HepG2 (cell line): ENCODE results near the gene CNGA3. TPM values are rescaled to one million over a fixed set of nuclear protein-coding genes. Genes with fewer than 3 reads are reported as not detected.

Source experiments
- ATAC-seq: fragments of 200-7000 bp; cut with Tn5 transposase; 3 replicates; pipeline ENCODE4 v1.9.1; 2020; ENCODE audit warnings: mild to moderate bottlenecking, moderate library complexity
- BruUV-seq: library from RNA; stranded (reverse); fragments of 400-500 nt; replicated peaks from 2 replicates; lab custom pipeline; 2021; lab: Mats Ljungman, UMichigan
- CTCF ChIA-PET: fragments of 300-600 bp; formaldehyde crosslinking; extraction: SDS; loops from one replicate; lab custom pipeline; 2021; ENCODE audit warnings: low total read pairs, inconsistent platforms, low intra/inter-chr PET ratio; lab: Yijun Ruan, JAX
- POLR2A ChIA-PET: fragments of 350-600 bp; sonication (Branson Sonifier 250); formaldehyde crosslinking; loops from one replicate; lab custom pipeline; 2020; ENCODE audit warnings: antibody characterized with exemption, inconsistent platforms; lab: Yijun Ruan, JAX
- DNase-seq: peaks from one replicate; pipeline ENCODE4 v3.0.0-alpha.2; 2015; ENCODE audit warnings: low spot score
- FAIRE-seq: peaks from 3 replicates; lab custom pipeline; 2011; peaks lifted over from hg19 to GRCh38; lab: Jason Lieb, UNC
- H2AFZ ChIP-seq: one replicate; pipeline ENCODE4 v1.6.1; 2011; ENCODE audit warnings: low read length, inconsistent platforms
- H3K27ac ChIP-seq: fragments of 300-600 bp; 3 replicates; pipeline ENCODE4 v1.8.0; 2011; ENCODE audit warnings: mixed run types, mild to moderate bottlenecking, mixed read lengths, low read length, inconsistent platforms; ENCODE audit not compliant: insufficient read depth; ENCODE audit errors: extremely low read length
- H3K27me3 ChIP-seq, 2 experiments: fragments of 200-600 bp in 1 of 2; 2 replicates in 1 of 2; 3 replicates in 1 of 2; pipeline versions ENCODE4 v1.6.0 to v1.8.0; 2011; ENCODE audit warnings: low read length in 2 of 2, mild to moderate bottlenecking in 2 of 2, moderate library complexity in 2 of 2, inconsistent platforms in 1 of 2; ENCODE audit not compliant: insufficient read depth in 2 of 2, control insufficient read depth in 1 of 2
- H3K36me3 ChIP-seq, 2 experiments: fragments of 200-600 bp in 1 of 2; replicated peaks in 1 of 2; 2 replicates in 1 of 2; 3 replicates in 1 of 2; pipeline versions ENCODE4 v1.5.1 to v1.8.0; 2011; ENCODE audit warnings: low read length in 2 of 2, inconsistent platforms in 1 of 2; ENCODE audit not compliant: insufficient read depth in 2 of 2, control insufficient read depth in 1 of 2
- H3K4me1 ChIP-seq: 2 replicates; pipeline ENCODE4 v1.5.1; 2012; ENCODE audit warnings: low read length, inconsistent platforms; ENCODE audit not compliant: insufficient read depth
- H3K4me2 ChIP-seq: 2 replicates; pipeline ENCODE4 v1.6.0; 2011; ENCODE audit warnings: low read depth, low read length, inconsistent platforms
- H3K4me3 ChIP-seq, 3 experiments: fragments of 200-600 bp in 1 of 3; sonication (generic), shearing (Covaris generic) in 1 of 3; replicated peaks in 1 of 3; 2 replicates each; pipeline ENCODE4 v1.5.1; 2011 to 2016; ENCODE audit warnings: low read length in 3 of 3, inconsistent platforms in 2 of 3, low read depth in 2 of 3, mild to moderate bottlenecking in 2 of 3, control low read depth in 1 of 3, mixed read lengths in 1 of 3; ENCODE audit not compliant: insufficient read depth in 1 of 3
- H3K79me2 ChIP-seq: one replicate; pipeline ENCODE4 v1.6.1; 2011; ENCODE audit warnings: low read length, inconsistent platforms; ENCODE audit not compliant: insufficient read depth
- H3K9ac ChIP-seq: 2 replicates; pipeline ENCODE4 v1.6.0; 2011; ENCODE audit warnings: mild to moderate bottlenecking, low read depth, low read length, inconsistent platforms; ENCODE audit not compliant: insufficient read depth
- H3K9me3 ChIP-seq: 2 replicates; pipeline ENCODE4 v1.5.1; 2012; ENCODE audit warnings: mild to moderate bottlenecking, low read length
- H4K20me1 ChIP-seq: 2 replicates; pipeline ENCODE4 v1.6.0; 2011; ENCODE audit warnings: inconsistent platforms, mild to moderate bottlenecking, low read length, moderate library complexity; ENCODE audit not compliant: insufficient read depth
- BCL3 ChIP-seq: sonication (generic); formaldehyde crosslinking; IDR thresholded peaks from 2 replicates; pipeline ENCODE4 v1.5.1; 2020; ENCODE audit warnings: mild to moderate bottlenecking, missing genetic modification reagents, moderate library complexity
- HIVEP1 ChIP-seq: sonication (generic); formaldehyde crosslinking; IDR thresholded peaks from 2 replicates; pipeline ENCODE4 v1.4.0; 2020; ENCODE audit warnings: mild to moderate bottlenecking, missing genetic modification reagents
- IRF1 ChIP-seq: sonication (generic); formaldehyde crosslinking; IDR thresholded peaks from 2 replicates; pipeline ENCODE4 v1.4.0; 2020; ENCODE audit warnings: low read depth, mild to moderate bottlenecking, missing genetic modification reagents
- JUND ChIP-seq: sonication (generic); formaldehyde crosslinking; IDR thresholded peaks from 2 replicates; pipeline ENCODE4 v1.8.0; 2022; ENCODE audit warnings: mild to moderate bottlenecking, missing genetic modification reagents
- NKX3-1 ChIP-seq: sonication (generic); formaldehyde crosslinking; IDR thresholded peaks from 2 replicates; pipeline ENCODE4 v1.5.0; 2020; ENCODE audit warnings: missing genetic modification reagents
- NRL ChIP-seq: sonication (generic); formaldehyde crosslinking; IDR thresholded peaks from 2 replicates; pipeline ENCODE4 v1.5.0; 2020; ENCODE audit warnings: missing genetic modification reagents, mild to moderate bottlenecking, moderate library complexity, borderline replicate concordance
- ONECUT2 ChIP-seq: sonication (generic); formaldehyde crosslinking; IDR thresholded peaks from 2 replicates; pipeline ENCODE4 v1.4.0; 2020; ENCODE audit warnings: missing genetic modification reagents
- RXRB ChIP-seq: IDR thresholded peaks from 2 replicates; pipeline ENCODE4 v1.6.1; 2016; ENCODE audit warnings: borderline replicate concordance, missing genetic modification reagents, missing compliant biosample characterization
- SCMH1 ChIP-seq: sonication (generic); formaldehyde crosslinking; IDR thresholded peaks from 2 replicates; pipeline ENCODE4 v1.9.0; 2021; ENCODE audit warnings: missing genetic modification reagents, mild to moderate bottlenecking, borderline replicate concordance
- SSRP1 ChIP-seq: IDR thresholded peaks from 2 replicates; pipeline ENCODE4 v1.6.1; 2016; ENCODE audit warnings: control low read depth
- THRA ChIP-seq: sonication (generic); formaldehyde crosslinking; IDR thresholded peaks from 2 replicates; pipeline ENCODE4 v1.4.0; 2020; ENCODE audit warnings: missing genetic modification reagents, borderline replicate concordance
- ZNF567 ChIP-seq: sonication (generic); formaldehyde crosslinking; IDR thresholded peaks from 2 replicates; pipeline ENCODE4 v1.8.1; 2023; ENCODE audit warnings: mild to moderate bottlenecking, missing genetic modification reagents, borderline replicate concordance
- ZZZ3 ChIP-seq: sonication (generic); formaldehyde crosslinking; IDR thresholded peaks from 2 replicates; pipeline ENCODE4 v1.4.0; 2020; ENCODE audit warnings: missing genetic modification reagents, mild to moderate bottlenecking, borderline replicate concordance
- WGBS: methylation state at CpG from one replicate; pipeline ENCODE4 v1.1.6; 2017; ENCODE audit warnings: low lambda C conversion rate; 5-methylcytosine and 5-hydroxymethylcytosine counted together
- in situ Hi-C: cut with HindIII; loops from 2 replicates; pipeline ENCODE4 v1.10.0; 2017; ENCODE audit warnings: low pct_unique_long_range_greater_than_20kb; ENCODE audit not compliant: extremely low pct_ligation_motif_present
- intact Hi-C: fragments of 100-400 bp; cut with micrococcal nuclease; formaldehyde crosslinking; loops from one replicate; pipeline ENCODE4 v1.10.0; 2022; ENCODE audit not compliant: unreplicated experiment
- polyA plus RNA-seq, 8 experiments: library from polyadenylated mRNA; depleted of rRNA in 3 of 8; stranded (reverse) in 7 of 8; unstranded in 1 of 8; fragments of >200 nt; fragmentation: Illumina TruSeq in 4 of 8; extraction: Trizol in 4 of 8; gene quantifications; 2 replicates each; pipeline versions ENCODE4 v1.2.1 to v1.2.3, GENCODE V29; 2011 to 2016; ENCODE audit warnings: low read depth in 4 of 8, missing spikeins in 1 of 8, mixed read lengths in 1 of 8; ENCODE audit not compliant: insufficient read depth in 1 of 8
- total RNA-seq, 5 experiments: library from RNA; depleted of rRNA; stranded (reverse); fragments of >200 nt; fragmentation: Illumina TruSeq; extraction: Trizol; gene quantifications; 2 replicates each; pipeline ENCODE4 v1.2.3, GENCODE V29; 2016; ENCODE audit warnings: low read depth in 1 of 5

The CNGA3 gene
- total and polyA plus RNA-seq, 2 of the 13 experiments (the other 11 are each of a cell fraction or from before 2014, with no cell fraction given), result not detected

- Histone ChIP-seq H3K4me1 (peaks cover 23% of the 10 kb centered on the region), H3K9ac (no peak overlapping the region), H3K4me3 (no peak overlapping the region), H3K27me3 (peaks cover 10 to 36% of the 10 kb centered on the region in 2 experiments; a peak in 4 of 5 replicates), H3K27ac (no peak overlapping the region), H3K79me2 (no peaks in the 10 kb centered on the region), H4K20me1 (no peaks in the 10 kb centered on the region), H2AFZ (no peak overlapping the region), H3K36me3 (no peaks in the 10 kb centered on the region), H3K9me3 (no peaks in the 10 kb centered on the region), H3K4me2 (no peak overlapping the region)
- no peak for FAIRE-seq
- no peak for TF ChIP-seq SSRP1 (CRISPR knock-in tag)
- no peak for TF ChIP-seq BCL3 (CRISPR knock-in tag)
- no peak for TF ChIP-seq SCMH1 (CRISPR knock-in tag)
- no peak for TF ChIP-seq NKX3-1 (CRISPR knock-in tag)
- TF ChIP-seq JUND, result no peak
- TF ChIP-seq NRL, result no peak
- TF ChIP-seq ZNF567, result no peak
- no peak for TF ChIP-seq ONECUT2
- no peak for TF ChIP-seq RXRB (CRISPR knock-in tag)
- TF ChIP-seq IRF1 (CRISPR knock-in tag), result no peak
- no peak for TF ChIP-seq HIVEP1 (CRISPR knock-in tag)
- TF ChIP-seq THRA (CRISPR knock-in tag), result no peak
- no peak for TF ChIP-seq ZZZ3 (CRISPR knock-in tag)
- CTCF ChIA-PET, result no interaction called here
- ATAC-seq, result no peak
- POLR2A ChIA-PET, result no interaction called here
- DNase-seq, result no peak
- WGBS, result 21% methylated on average over 8 of the region's 8 CpGs
- in situ Hi-C loops (no loop called here), intact Hi-C loops (no loop called here)
- BruUV-seq, result no TSS peak
Measured at GRCh38 chr2:98299211-98299905, 46.9 kb upstream of the CNGA3 start.
